GM21786 (cell line): Measurements from ENCODE around the gene SMURF2.
A peak's percentile ranks its signal among the peaks of the same experiment; 100 is the strongest.

Experiments
- ATAC-seq: cut with Tn5 transposase; IDR thresholded peaks from one replicate; pipeline ENCODE4 v1.9.1; 2021; ENCODE audit not compliant: unreplicated experiment

SMURF2 gene

GRCh38 chr17:64544742-64545141 is 117.4 kb downstream of the SMURF2 start:
- no peak for ATAC-seq

- no peak for ATAC-seq
Observed at GRCh38 chr17:64540118-64540776, 121.9 kb downstream of the SMURF2 start.

GRCh38 chr17:64538508-64539130 is 123.5 kb downstream of the SMURF2 start:
- no peak for ATAC-seq

DNA sequence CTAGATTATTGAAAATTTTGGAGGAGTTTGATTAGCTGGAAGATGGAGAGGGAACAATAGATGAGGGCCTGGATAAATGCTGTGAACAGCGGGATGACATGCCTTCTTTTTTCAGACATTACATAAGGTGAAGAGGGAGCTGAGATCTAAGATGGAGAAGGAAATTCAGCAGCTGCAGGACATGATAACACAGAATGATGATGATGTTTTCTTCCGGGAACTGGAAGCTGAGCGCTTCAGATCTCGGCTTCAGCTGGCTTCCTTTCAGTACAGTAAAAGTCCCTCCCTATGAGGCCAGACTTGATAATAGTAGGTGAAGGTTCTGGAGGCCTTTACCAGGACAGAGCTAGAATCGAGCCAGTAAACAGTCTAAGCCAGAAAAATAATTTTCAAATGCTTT is 124.6 kb downstream of the SMURF2 start:
- ATAC-seq, result no peak

DNA sequence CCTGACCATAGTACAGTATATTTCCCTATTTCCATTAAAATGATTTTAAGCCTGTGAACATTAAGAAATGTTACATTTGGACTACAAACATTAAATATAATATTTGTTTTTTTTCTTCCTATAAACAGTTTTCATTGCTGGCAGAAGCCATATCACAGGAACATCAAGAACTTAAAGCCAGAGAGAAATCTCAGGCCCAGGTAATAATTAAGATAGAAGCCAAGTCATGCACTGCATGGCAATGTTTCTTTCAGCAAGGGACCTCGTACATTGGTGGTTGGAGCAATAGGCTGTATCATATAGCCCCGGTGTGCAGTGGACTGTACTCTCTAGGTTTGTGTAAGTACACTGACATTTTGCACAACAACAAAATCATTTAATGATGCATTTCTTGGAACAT is 125.2 kb downstream of the SMURF2 start:
- ATAC-seq, result no peak

DNA sequence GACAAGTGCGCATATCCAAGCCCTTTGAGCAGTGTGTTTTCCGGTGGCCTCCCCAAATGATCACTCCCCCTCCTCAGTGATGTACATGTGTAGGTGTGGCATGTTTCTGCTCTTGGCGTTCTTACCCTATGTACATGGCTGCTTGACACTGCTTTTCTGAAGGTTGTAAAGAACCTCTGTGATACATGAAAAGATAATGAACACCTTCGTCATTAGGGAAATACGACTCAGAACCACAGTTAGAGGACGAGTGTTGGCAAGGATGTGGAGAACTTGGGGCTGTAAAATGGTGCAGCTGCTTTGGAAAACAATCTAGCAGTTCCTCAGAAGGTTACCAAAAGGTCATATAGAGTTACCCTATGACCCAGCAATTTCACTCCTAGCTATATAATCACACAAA is 126.8 kb downstream of the SMURF2 start:
- no peak for ATAC-seq

DNA sequence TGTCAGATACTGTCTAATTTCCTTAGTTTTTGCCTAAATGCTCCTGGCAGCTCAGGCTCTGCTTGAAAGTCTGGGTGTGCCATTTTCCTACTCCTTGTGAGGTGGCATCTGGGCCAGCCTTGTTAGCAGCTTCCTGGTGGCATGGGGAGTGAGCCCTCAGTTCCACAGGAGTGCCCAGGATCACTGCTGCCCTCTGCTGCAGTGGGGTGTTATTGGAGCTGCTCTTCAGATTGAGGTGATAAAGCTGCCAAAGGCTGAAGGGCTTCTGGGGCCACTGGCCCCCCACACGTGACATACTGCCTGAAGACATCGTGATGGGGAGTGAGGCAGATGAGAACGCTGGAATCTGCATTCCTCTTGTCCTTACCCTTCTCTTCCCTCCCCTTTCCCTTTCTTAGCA is 127.9 kb downstream of the SMURF2 start:
- no peak for ATAC-seq

- no peak for ATAC-seq
Observed at GRCh38 chr17:64533784-64534183, 128.3 kb downstream of the SMURF2 start.

- ATAC-seq, result no peak
Observed at GRCh38 chr17:64532409-64532808, 129.7 kb downstream of the SMURF2 start.

- no peak for ATAC-seq
Observed at GRCh38 chr17:64531955-64532371, 130.1 kb downstream of the SMURF2 start.

DNA sequence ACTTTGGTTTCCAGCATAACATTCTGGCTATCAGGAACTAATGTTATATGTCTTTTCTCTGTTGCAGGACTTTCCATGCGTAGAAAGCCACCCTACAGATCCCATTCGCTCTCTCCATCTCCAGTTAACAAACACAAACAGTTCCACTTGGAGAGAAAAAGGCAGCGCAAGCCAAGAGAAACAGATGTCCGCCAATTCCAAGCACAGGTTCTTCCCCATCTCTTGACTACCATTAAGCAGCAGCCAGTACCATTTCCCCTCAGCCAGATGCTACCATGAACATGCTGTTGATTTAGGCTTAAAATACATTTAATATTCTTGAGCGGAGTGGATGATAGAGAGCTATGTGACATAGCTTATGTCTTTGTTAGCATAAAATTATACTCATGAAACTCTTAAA is 132.9 kb downstream of the SMURF2 start:
- ATAC-seq, result no peak

GRCh38 chr17:64527914-64528313 is 134.2 kb downstream of the SMURF2 start:
- no peak for ATAC-seq

DNA sequence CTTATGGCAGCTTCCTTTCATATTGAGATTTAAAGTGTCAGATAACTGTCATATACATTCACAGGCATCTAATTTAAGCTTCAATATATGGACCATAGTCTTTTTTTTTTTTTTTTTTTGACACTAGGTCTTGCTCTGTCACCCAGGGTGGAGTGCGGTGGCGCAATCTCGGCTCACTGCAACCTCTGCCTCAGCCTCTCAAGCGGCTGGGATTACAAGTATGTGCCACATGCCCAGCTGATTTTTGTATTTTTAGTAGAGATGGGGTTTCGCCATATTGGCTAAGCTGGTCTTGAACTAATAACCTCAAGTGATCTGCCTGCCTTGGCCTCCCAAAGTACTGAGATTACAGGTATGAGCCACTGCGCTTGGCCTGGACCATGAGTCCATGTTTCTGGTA is 141.7 kb downstream of the SMURF2 start:
- no peak for ATAC-seq

- no peak for ATAC-seq
Observed at GRCh38 chr17:64519601-64520000, 142.5 kb downstream of the SMURF2 start.

DNA sequence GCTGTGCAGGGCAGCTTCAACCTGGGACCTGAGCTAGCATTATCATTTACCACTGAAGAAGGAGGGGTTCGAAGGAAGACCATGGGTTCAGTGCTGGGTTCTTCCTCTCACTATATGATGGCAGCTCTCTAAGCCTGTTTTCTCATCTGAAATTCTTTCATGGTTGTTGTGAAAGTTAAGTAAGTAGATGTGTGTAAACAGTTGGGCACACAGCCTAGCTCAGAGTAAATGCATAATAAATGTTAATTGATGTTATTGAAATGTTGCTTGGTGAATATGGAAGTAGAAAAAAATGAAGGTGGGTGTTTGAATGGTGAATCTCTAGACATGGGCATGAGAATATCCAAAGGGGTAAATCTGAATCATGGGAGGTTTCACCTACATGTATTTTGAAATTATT is 146.3 kb downstream of the SMURF2 start:
- no peak for ATAC-seq

GRCh38 chr17:64515419-64515818 is 146.7 kb downstream of the SMURF2 start:
- ATAC-seq, result no peak

DNA sequence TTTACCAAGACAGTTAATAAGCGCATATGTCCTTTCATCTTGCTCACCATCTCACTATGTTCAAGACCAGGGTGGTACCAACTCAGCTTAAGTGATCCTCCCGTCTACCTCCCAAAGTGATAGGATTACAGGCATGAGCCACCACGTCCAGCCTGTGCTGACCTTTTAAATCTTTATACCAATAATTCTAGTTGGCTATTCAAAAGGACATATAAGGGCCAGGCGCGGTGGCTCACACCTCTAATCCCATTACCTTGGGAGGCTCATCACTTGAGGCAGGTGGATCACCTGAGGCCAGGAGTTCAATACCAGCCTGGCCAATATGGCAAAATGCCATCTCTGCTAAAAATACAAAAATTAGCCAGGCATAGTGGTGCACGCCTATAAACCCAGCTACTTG is 152.9 kb downstream of the SMURF2 start:
- ATAC-seq, result no peak

DNA sequence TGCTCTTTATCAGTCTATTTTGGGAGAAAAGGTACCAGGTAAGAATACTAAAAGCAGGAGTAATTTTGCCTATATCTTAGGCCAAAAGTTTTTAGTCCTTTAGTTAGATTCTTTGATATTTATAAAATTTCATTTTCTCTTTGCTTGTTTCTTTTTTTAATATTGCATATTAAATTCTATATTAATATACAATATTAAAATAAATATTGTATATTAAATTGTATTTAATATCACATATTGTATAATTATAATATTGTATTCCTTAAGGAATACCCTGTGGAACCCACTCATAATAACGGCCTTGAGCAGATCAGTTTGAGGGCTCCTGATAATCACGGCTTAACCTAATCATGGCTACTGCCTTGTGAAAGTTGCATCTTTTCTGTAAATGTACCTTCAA is 153.4 kb downstream of the SMURF2 start:
- no peak for ATAC-seq

GRCh38 chr17:64507413-64507782 is 154.7 kb downstream of the SMURF2 start:
- no peak for ATAC-seq

DNA sequence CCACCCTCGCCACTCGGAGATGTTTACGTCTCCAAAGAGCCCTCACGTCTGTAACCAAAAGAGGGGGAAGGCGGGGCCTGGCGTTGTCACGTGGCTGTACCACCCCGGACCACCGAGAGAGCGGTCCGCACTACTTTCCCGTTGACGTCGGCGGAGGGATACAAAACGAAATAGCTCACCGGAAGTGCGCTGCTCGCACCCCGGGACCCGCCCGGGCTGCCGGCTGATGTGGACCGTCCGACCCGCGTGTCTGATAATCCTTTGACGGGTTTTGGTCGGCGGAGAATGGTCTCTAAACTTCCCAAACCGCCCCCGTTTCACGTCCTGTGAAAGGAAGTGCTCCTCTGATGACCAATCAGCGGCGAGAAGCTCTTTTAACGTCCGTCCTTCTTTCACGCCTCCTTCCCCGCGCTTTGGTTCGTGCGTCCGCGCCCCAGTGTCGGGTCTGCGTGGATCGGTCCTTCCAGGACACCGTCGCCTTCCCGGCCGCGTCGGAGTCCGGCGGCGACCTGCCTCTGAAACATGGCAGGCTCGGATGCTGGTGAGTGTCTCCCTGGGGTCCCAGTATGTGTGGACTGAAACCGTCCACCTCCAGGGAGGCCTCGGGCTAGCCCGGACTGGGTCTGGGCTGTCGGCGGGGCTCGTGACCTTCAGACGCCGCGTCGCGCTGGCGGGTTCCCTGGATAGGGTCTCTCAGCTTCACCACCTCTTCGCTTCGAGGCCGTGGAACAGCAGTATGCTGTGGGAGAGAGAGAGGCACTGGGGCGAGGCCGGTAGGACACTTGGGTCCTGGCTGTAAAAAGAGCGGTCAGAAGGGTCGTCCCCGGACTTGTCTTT is 155.3 kb downstream of the SMURF2 start, which contains the start of gene CEP95:
Gene CEP95 (plus strand): TSS at position 402 of the 837 bp plus-strand sequence. CDS start 121 bp downstream, at position 523.
- peak; percentile 56 for ATAC-seq

DNA sequence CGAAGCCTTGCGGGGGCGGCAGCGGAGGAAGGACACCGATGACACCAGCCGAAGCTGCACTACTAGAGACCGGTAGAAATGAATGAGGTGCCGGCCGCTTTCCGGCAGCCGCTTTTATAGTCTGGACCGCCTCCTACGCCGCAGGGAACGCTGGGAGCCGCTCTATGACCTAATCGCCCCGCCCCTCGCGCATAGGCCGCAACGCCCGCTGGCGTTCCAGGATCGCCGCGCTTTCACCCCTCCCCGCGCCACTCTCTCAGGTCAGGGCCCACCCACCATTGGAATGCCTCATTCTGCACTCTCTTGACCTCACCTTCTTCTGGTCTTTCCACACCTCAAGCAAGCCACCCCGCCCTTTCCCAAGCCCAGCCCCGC is 155.9 kb downstream of the SMURF2 start, which contains the start of gene DDX5:
Gene DDX5 (minus strand): TSS at position 89 of the 375 bp plus-strand sequence. CDS start 170 bp downstream, outside the sequence.
- peak; percentile 61 for ATAC-seq
